HUDEP-2 (cell line): Measurements from ENCODE around the gene IL15RA.
"Not testable (repeated sequence)": the region's sequence is repeated elsewhere in the genome, so short reads cannot be mapped to it uniquely, and the experiment has no call there.

ENCODE experiments used
- DNase-seq, 76 experiments: peaks; one replicate each; lab custom pipeline; 2025; ENCODE audit not compliant: unreplicated experiment in 76 of 76; lab: John Stamatoyannopoulos, UW

IL15RA gene

GRCh38 chr10:6006991-6007390 lies 29.6 kb upstream of the IL15RA start:
- no peak for DNase-seq

- DNase-seq: no peak
Measured at GRCh38 chr10:6006546-6006945, 29.2 kb upstream of the IL15RA start.

- peak in 49 of 76 experiments; percentile 7 to 64 (median 32) for DNase-seq
Measured at GRCh38 chr10:6005856-6006395, 28.6 kb upstream of the IL15RA start.

DNA sequence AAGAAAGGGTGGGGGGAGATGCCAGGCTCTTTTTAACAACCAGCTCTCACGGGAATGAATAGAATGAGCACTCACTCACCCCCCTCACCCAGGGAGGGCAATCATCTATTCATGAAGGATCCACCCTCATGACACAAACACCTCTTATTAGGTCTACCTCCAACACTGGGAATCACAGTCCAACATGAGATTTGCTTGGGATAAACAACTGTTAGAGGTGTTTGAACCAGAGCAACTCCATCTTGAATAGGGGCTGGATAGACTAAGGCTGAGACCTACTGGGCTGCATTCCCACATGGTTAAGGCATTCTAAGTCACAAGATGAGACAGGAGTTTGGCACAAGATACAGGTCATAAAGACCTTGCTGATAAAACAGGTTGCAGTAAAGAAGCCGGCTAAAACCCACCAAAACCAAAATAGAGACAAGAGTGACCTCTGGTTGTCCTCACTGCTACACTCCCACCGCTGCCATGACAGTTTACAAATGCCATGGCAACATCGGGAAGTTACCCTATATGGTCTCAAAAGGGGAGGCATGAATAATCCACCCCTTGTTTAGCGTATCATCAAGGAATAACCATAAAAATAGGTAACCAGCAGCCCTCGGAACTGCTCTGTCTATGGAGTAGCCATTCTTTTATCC lies 27.9 kb upstream of the IL15RA start:
- not testable (repeated sequence) for DNase-seq

GRCh38 chr10:6002809-6003510 lies 25.6 kb upstream of the IL15RA start:
- no peak for DNase-seq

DNA sequence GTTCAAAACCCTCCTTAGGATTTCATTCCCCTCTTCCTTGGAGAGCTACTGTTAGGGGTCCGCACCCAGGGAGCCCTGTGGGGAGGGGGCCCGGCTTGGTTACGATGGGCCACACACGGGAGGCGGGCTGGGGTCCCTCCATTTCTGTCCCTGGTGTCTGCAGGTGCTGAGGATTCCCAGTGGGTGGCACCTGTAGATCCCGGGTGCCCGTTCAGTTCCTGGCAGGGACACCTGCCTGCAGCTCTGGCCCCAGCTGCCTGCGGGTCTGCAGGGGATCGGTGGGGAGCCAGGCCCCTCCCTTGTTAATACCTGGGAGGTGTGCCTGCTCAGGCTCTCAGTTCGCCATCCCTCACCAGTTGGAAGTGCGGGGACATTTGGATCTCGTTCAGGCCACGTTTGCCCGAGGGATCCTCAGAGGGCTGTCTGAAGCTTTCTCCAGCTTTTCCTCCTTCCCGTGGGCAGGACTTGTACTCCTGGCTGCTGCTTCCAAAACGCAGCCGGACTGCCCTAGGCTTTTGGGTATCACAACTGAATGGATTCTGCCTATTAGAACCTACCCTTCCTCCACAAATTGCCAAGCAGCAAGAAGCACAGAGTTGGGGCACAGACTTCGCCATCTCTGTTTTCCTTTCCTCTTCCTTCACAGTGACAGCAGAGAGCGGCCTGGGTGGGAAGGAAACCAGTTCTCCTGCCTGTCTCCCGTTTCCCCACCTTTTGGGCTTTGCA lies 22.3 kb upstream of the IL15RA start:
- DNase-seq: no peak

DNA sequence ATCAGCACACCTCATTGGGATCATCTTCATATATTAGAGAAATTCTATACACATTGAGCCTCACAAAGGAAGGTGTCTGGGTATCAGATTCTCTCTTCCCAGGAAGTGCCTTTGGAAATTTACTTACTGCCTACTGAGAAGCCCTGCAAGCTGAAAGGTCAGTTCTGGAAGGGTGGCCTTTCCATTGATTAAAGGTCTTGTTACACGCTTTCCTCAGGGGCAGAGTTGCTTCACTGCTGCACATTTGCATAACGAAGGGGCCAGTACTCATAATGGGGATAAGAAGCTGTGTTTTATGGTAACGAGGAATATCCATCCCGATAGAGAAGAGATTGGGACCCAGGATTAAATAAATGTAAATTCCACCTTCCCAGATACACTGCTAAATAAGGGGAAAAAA lies 19.4 kb upstream of the IL15RA start:
- no peak for DNase-seq

DNA sequence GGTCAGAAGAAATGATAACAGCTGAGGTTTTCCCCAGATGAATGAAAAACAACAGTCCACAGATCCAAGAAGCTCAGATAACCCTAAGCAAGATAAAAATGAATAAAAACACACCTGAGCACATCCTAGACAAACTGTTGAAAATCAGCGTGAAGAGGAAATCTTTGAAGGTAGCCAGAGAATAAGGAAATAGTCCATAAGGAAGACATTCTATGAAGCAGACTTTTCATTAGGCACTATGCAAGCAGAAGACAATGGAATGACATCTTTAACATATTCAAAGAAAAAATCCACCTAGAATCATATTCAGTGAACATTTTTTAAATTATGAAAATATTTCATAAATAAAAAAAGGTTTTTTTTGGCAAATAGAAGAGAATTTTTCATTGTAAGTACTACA lies 15.1 kb upstream of the IL15RA start:
- DNase-seq: no peak

DNA sequence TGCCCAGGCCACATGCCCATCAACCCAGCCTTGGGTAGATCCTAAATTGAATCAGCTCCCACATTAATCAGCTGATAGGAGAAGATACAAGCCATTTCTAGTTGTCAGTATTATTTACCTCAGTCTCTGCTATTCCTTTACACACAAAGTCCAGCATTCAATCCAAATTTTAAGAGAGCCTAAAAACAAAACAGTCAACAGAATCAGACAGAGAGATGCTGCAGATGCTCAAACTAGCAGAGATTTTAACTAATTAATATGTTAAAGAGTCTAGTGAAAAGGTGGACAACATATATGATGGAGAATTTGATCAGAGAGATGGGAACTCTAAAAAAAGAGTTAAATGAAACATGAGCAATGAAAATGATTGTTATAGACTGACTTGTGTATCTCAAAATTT lies 14.4 kb upstream of the IL15RA start:
- DNase-seq: no peak

DNA sequence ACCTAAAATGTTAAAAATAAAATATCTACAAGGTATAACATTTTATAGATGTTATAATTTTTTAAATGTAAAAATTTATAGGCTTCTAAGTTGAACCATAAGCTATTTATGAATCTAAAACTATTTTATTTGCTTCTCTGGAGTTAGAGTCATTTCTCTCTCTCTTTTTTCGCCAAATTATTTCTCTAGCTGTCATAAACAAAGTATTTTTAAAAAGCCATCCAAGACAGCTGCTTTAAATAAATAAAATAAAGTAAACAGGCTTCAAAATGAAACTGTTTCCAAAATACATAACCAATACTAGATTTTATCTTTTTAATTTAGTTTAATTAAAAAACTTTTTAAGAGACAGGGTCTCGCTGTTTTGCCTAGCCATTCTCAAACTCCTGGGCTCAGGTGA lies 12.4 kb upstream of the IL15RA start:
- DNase-seq: no peak

DNA sequence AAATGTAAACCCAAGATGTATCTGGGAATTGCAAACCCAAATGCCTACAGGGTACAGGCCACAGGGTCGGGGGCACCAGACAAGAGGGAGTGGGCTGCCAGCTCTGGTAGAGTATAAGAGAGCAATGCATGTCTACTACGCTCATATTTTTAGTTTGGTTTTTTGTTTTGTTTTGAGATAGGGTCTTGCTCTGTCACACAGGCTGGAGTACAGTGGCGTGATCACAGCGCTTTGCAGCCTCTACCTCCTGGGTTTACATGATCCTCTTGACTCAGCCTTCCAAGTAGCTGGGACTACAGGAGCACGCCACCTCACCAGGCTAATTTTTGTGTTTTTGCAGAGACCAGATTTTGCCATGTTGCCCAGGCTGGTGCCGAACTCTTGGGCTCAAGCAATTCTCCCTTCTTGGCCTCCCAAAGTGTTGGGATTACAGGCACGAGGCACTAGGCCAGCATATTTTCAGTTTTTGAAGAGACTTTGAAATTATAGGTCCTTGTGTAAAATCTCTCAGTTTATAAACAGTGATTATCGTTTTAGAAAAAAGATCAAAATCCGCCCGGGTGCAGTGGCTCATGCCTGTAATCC lies 11.1 kb upstream of the IL15RA start:
- DNase-seq: peak in 2 of 76 experiments; percentile 24 to 33

GRCh38 chr10:5987747-5988146 lies 10.4 kb upstream of the IL15RA start:
- peak in 74 of 76 experiments; percentile 57 to 94 (median 85) for DNase-seq

DNA sequence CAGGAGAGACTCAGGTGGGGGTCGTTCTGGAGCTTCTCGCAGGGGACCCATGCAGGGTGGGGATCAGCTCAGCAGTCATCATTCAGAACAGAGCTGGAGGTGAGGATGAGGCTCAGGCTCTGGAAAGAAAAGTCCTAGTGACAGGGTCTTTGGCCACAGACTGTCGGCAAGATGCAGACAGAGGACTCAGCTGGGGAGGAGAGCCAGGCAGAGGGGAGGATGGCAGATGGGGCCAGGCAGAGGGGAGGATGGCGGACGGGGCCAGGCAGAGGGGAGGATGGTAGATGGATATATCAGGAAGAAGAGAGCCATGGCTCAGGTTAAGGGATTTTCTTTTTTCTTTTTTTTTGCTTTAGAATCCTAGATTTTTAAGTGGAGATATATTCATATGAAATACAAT lies 7.7 kb upstream of the IL15RA start:
- DNase-seq: no peak

- no peak for DNase-seq
Measured at GRCh38 chr10:5983774-5984173, 6.4 kb upstream of the IL15RA start.

DNA sequence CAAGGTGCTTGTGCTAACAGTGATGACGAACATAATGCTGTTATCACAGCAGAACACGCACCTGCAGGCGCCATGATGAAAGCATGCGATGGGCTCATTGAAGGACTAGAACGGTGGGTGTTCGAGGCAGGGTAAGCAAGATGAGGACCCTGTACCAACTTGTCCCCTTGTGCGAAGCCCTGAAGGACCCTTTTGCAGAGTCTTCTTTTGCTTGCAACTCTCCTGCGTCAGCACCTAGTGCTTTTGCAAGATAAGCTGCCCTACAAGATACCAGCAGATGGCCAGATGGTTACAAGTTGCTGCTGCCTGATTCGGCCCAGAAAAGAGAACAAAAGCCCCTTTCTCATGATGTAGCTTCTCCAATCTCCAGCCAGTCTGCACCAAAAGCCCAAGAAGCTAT lies 4.2 kb upstream of the IL15RA start:
- peak in 55 of 76 experiments; percentile 11 to 76 (median 35) for DNase-seq

- no peak for DNase-seq
Measured at GRCh38 chr10:5978230-5978489, 817 bp upstream of the IL15RA start.

DNA sequence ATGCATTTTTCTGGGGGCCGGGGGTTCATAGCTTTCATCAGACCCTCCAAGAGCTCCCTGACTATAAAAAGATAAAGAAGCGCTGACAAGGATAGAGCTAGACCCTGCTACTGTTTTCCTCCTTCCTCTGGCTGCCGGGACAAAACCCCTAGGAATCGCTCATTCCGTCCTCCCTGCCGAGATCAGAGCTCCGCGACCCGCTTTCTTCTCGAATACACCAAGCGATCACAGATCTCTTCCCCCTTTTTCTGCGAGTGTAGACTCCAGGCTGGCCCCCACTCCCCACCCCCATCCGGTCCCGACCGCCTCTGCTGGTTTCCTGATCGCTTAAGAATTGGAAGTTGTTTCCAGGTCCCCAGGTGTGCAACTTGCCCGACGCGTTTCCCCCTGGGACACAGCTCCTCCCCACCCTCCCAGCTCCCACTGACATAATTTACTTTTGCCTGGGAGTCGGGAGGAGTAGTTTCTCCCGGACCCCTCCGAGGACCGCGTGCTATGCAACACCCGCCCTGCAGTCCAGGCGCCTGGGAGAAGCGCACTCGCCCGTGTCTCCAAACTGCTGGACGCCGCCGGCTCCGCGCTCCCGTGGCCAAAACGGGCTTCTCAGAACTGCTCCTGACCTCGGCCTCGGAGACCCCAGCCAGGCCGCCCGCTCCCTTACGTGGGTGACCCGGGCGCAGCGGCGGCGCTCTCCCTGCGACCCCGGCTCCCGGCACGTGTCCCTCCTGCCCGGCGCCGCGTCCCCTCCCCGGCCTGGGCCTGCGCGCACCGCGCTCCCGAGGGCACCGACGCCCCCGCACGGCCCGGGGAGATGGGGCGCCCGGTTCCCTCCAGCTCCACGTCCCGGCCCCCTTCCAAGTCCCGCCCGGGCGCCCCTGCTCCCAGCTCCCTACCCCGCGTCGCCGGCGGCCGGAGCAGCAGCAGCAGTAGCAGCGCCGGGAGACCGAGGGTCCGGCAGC lies 552 bp downstream of the IL15RA start:
- DNase-seq: peak in 41 of 76 experiments; percentile 7 to 85 (median 46)

GRCh38 chr10:5975641-5976473 lies 1.5 kb downstream of the IL15RA start:
- DNase-seq: peak in 43 of 76 experiments; percentile 9 to 52 (median 22)

DNA sequence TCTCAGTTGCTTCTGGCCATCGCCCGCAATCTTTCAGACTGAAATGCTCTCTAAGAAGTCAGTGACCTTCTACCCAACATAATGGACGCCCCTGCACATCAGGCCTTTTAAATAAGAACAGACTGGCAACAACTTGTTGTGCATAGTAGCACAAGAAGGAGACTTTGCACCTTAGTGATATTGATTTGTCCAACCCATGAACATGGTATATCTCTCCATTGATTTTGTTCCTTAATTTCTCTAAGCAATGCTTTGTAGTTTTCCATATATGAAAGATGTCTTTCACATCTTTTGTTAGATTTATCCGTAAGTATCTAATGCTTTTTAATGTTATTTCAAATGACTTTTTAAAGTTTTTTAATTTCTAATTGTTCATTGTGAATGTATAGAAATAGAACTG lies 4.3 kb downstream of the IL15RA start:
- DNase-seq: no peak
